GM12875 (cell line): Measurements from ENCODE around the gene MAP2K6.

Source experiments
- H3K4me3 ChIP-seq: one replicate; pipeline ENCODE4 v1.5.1; 2011; ENCODE audit warnings: low read depth, low read length, control low read depth
- TF ChIP-seq, protein P1 (sequence below): IDR thresholded peaks from 2 replicates; pipeline ENCODE4 v1.5.1; 2011; ENCODE audit warnings: low read depth, mild to moderate bottlenecking, control low read depth, inconsistent platforms, low read length, moderate library complexity, borderline replicate concordance; ENCODE audit not compliant: insufficient read depth

MAP2K6 gene

DNA sequence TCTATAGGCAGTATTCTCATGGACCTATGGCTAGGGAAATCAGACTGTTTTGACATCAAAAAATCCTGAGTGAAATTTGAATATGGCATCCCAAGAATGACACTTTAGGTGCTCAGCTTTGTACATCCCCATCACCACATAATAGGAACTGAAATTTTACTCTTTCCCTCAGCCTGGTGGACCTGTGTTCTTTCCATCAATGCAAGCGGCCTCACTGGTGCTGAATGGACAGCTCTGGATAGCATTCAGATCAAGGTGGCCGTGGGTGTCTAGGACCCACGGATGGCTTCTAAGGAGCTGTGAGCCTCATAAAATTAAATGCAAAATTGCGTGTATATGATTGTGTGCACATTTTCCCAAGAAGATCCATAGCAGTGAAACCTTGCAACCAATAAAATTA is 152.6 kb downstream of the MAP2K6 start:
- no peak overlapping the region for H3K4me3 ChIP-seq
- TF ChIP-seq, protein P1, sequence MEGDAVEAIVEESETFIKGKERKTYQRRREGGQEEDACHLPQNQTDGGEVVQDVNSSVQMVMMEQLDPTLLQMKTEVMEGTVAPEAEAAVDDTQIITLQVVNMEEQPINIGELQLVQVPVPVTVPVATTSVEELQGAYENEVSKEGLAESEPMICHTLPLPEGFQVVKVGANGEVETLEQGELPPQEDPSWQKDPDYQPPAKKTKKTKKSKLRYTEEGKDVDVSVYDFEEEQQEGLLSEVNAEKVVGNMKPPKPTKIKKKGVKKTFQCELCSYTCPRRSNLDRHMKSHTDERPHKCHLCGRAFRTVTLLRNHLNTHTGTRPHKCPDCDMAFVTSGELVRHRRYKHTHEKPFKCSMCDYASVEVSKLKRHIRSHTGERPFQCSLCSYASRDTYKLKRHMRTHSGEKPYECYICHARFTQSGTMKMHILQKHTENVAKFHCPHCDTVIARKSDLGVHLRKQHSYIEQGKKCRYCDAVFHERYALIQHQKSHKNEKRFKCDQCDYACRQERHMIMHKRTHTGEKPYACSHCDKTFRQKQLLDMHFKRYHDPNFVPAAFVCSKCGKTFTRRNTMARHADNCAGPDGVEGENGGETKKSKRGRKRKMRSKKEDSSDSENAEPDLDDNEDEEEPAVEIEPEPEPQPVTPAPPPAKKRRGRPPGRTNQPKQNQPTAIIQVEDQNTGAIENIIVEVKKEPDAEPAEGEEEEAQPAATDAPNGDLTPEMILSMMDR: no peak

DNA sequence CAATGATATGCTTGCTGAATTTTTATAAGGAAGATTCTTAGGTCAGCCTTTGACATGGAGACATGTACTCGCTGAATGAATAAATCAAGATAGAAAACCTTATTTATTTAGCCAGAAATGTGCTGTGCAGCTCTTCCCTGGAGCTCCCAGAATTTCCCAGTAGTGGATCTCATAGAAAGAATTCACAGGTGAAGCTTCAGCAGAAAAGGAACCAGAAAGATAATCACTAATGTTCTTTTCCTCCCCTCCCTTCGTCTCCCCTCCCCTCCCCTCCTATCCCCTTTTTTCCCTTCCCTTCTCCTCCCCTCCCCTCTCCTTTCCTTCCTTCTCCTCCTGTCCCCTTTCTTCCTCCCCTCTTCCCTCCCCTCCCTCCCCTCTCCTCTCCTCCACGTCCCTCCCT is 158.2 kb downstream of the MAP2K6 start:
- TF ChIP-seq, protein P1: no peak

DNA sequence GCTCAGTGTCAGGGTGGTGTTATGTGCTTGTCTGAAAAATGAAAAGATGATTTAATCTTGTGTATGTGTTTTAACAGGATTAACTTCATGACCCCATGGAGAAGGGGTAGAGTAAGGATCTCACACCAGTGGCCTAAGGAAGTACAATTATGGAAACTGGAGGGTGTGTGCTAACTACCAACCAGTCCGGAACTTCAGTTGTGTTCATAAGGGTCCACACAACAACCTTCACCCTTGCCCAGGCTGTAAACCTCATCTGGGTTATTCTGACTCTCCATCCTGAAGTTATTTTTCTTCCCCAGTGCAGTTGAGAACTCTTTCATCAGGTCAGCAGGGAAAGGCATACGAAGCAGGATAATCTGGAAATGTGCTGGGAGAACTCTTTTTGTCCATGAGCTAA is 158.9 kb downstream of the MAP2K6 start:
- no peak overlapping the region for H3K4me3 ChIP-seq
- TF ChIP-seq, protein P1: no peak

More for the DNA sequence above, 158.2 kb downstream of the MAP2K6 start:
- H3K4me3 ChIP-seq: no peak overlapping the region

DNA sequence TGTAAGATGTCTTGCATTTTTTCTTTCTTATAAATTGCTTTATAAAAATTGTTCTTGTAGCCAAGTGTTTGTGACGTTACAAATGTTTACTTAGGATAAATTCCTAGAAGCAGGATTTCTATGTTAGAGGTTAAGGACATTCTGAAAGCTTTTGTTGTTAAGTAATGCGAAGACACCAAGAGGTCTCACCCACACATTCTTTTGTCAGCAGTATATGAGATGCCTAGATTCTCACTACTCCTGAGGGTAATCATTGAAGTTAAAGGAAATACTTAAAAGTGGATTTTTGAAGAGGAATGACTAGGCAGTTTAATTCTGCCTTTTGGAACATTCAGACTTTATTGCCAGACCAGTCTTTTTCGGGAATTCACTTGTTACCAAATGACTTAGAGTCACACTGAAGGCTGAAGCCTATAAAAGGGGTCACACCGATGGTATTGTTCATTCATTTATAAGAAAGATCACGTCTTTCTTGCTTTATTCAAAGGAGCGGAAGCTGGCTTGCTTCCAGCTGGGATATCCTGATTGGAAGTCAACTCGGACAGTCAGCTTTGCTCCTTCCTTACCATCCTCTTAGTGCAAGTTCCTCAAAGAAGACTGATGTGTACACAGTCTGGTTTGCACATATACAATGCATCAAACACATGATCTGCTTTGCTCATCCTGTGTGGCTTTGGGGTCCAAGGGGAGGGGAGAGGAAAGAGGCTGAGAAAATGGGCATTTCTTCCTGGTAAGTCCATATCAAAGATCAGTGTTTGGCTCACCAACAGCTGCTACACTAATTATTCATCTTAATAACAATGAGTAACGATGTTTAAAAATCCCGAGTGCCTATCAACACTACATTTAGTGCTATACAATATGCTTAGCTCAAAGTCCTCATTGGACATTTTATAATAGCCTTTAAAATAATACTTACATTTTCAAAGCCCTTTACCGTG is 160.0 kb downstream of the MAP2K6 start:
- no peak overlapping the region for H3K4me3 ChIP-seq
- TF ChIP-seq, protein P1: no peak

DNA sequence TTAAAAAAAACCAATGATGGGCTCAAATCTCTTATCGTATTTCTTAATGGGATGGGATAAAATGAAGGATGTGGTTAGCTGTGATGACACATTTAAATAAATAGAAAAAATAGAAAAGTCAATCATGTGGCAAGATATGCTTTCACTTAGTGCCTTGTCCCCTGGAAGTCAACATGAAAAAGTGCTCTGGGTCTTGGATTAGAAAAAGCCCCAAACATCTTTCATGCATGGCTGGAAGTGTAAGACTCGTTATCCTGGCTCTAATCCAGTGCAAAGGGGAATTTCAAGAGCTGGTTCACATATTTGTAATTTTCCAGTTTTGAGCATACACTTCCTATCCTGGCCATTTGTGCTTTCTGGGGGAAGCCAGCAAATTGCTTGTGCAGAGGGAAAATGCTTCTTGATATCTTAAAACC is 160.9 kb downstream of the MAP2K6 start:
- no peak overlapping the region for H3K4me3 ChIP-seq
- TF ChIP-seq, protein P1: no peak

DNA sequence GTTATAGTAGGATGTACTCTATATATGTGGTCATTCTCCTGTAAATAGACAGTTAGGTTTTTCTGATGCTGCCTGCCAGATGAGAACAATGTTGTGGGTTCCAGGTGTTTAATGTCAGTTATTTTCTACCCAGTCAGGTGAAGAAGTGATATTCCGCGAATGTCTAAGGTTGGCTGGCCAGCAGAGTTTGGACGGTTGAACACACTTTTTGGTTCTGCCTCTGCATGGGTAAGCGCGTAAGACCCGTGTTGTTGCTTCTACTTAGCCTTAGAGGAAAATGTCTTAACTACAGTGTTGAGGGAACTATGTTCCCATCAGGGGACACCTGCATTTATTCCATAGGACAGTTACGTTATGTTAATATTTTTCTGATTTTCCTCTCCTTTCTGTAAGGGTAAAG is 162.6 kb downstream of the MAP2K6 start:
- TF ChIP-seq, protein P1: no peak
- no peak overlapping the region for H3K4me3 ChIP-seq
